IMR-90 (cell line): Measurements from ENCODE around the gene AGFG1.

Experiments used
- CEBPB ChIP-seq: IDR thresholded peaks from 2 replicates; pipeline ENCODE4 v1.6.1; 2012; ENCODE audit warnings: low read depth, low read length, improper control_type of control experiment
- FOS ChIP-seq: fragments of 150-350 bp; IDR thresholded peaks from 2 replicates; pipeline ENCODE4 v1.6.1; 2016; ENCODE audit warnings: low read depth, low read length
- MAZ ChIP-seq: IDR thresholded peaks from 2 replicates; pipeline ENCODE4 v1.6.1; 2012; ENCODE audit warnings: low read depth, mild to moderate bottlenecking, low read length, improper control_type of control experiment, moderate library complexity, borderline replicate concordance
- POLR2A ChIP-seq: IDR thresholded peaks from 2 replicates; pipeline ENCODE4 v1.6.1; 2012; ENCODE audit warnings: mild to moderate bottlenecking, low read depth, low read length
- RAD21 ChIP-seq: IDR thresholded peaks from 2 replicates; pipeline ENCODE4 v1.6.1; 2012; ENCODE audit warnings: low read length, improper control_type of control experiment
- RFX5 ChIP-seq: IDR thresholded peaks from 2 replicates; pipeline ENCODE4 v1.8.0; 2012; ENCODE audit warnings: low read depth, mild to moderate bottlenecking, low read length, moderate library complexity
- SMC3 ChIP-seq: fragments of 150-350 bp; IDR thresholded peaks from 2 replicates; pipeline ENCODE4 v1.6.1; 2016; ENCODE audit warnings: low read depth, mild to moderate bottlenecking, antibody characterized with exemption, low read length, moderate library complexity
- TF ChIP-seq, protein P1 (sequence below): conservative IDR thresholded peaks from 2 replicates; pipeline ENCODE4 v1.5.1; 2012; ENCODE audit warnings: mild to moderate bottlenecking, low read depth, low read length, improper control_type of control experiment
- TF ChIP-seq, protein P2 (sequence below): fragments of 150-350 bp; IDR thresholded peaks from 2 replicates; pipeline ENCODE4 v1.6.1; 2017; ENCODE audit warnings: mild to moderate bottlenecking, antibody characterized with exemption, low read length, low read depth

DNA sequence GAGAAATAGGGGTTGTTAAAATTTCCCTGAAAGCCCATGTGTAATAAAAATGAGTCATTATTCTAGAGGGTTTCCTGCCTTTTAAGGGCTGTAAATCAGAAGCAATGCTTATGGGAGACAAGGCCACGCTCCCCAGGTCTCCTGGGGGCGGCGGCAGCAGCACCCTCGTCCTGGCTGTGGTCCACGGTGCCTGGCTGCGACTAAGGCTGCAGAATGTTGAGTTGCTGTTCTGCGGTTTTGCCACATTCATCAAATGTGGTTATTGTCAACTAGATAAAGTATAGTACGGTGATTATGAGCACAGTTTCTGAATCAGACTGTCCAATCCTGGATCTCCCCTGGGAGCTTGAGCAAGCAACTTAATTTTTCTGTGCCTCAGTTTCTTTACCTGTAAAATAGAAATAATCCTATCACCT, 11.9 kb upstream of the AGFG1 start:
- TF ChIP-seq, protein P1, sequence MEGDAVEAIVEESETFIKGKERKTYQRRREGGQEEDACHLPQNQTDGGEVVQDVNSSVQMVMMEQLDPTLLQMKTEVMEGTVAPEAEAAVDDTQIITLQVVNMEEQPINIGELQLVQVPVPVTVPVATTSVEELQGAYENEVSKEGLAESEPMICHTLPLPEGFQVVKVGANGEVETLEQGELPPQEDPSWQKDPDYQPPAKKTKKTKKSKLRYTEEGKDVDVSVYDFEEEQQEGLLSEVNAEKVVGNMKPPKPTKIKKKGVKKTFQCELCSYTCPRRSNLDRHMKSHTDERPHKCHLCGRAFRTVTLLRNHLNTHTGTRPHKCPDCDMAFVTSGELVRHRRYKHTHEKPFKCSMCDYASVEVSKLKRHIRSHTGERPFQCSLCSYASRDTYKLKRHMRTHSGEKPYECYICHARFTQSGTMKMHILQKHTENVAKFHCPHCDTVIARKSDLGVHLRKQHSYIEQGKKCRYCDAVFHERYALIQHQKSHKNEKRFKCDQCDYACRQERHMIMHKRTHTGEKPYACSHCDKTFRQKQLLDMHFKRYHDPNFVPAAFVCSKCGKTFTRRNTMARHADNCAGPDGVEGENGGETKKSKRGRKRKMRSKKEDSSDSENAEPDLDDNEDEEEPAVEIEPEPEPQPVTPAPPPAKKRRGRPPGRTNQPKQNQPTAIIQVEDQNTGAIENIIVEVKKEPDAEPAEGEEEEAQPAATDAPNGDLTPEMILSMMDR = no peak
- peak; percentile 7; the same call in 1 of the 2 replicates for TF ChIP-seq FOS
- TF ChIP-seq SMC3 = no peak
- TF ChIP-seq CEBPB = no peak
- TF ChIP-seq RAD21 = no peak
- TF ChIP-seq MAZ = no peak
- no peak for TF ChIP-seq POLR2A
- TF ChIP-seq, protein P2, sequence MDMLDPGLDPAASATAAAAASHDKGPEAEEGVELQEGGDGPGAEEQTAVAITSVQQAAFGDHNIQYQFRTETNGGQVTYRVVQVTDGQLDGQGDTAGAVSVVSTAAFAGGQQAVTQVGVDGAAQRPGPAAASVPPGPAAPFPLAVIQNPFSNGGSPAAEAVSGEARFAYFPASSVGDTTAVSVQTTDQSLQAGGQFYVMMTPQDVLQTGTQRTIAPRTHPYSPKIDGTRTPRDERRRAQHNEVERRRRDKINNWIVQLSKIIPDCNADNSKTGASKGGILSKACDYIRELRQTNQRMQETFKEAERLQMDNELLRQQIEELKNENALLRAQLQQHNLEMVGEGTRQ = no peak
- no peak for TF ChIP-seq RFX5
